AG04449 (cell line): ENCODE measurements around the gene ZNF195.
"Not testable (repeated sequence)": the region's sequence is repeated elsewhere in the genome, so short reads cannot be mapped to it uniquely, and the experiment has no call there.

Source experiments
- CTCF ChIA-PET: fragments of 350-600 bp; formaldehyde crosslinking; extraction: SDS; loops from one replicate; lab custom pipeline; 2021; ENCODE audit warnings: antibody characterized with exemption; lab: Yijun Ruan, JAX
- POLR2A ChIA-PET: fragments of 400-600, 350-600 bp; formaldehyde crosslinking; extraction: SDS; loops from one replicate; lab custom pipeline; 2020; ENCODE audit warnings: antibody characterized with exemption, inconsistent platforms; lab: Yijun Ruan, JAX
- DNase-seq: peaks from one replicate; pipeline ENCODE4 v3.0.0-alpha.2; 2010; ENCODE audit warnings: low read depth, low spot score
- H3K4me3 ChIP-seq: 2 replicates; pipeline ENCODE4 v1.5.1; 2011; ENCODE audit warnings: low read depth, mild to moderate bottlenecking, control low read depth, low read length
- CTCF ChIP-seq: IDR thresholded peaks from one replicate; pipeline ENCODE4 v1.5.1; 2011; ENCODE audit warnings: mild to moderate bottlenecking, moderate library complexity, low read length, control low read depth, inconsistent platforms; ENCODE audit not compliant: insufficient read depth; ENCODE audit errors: missing control alignments

The ZNF195 gene

DNA sequence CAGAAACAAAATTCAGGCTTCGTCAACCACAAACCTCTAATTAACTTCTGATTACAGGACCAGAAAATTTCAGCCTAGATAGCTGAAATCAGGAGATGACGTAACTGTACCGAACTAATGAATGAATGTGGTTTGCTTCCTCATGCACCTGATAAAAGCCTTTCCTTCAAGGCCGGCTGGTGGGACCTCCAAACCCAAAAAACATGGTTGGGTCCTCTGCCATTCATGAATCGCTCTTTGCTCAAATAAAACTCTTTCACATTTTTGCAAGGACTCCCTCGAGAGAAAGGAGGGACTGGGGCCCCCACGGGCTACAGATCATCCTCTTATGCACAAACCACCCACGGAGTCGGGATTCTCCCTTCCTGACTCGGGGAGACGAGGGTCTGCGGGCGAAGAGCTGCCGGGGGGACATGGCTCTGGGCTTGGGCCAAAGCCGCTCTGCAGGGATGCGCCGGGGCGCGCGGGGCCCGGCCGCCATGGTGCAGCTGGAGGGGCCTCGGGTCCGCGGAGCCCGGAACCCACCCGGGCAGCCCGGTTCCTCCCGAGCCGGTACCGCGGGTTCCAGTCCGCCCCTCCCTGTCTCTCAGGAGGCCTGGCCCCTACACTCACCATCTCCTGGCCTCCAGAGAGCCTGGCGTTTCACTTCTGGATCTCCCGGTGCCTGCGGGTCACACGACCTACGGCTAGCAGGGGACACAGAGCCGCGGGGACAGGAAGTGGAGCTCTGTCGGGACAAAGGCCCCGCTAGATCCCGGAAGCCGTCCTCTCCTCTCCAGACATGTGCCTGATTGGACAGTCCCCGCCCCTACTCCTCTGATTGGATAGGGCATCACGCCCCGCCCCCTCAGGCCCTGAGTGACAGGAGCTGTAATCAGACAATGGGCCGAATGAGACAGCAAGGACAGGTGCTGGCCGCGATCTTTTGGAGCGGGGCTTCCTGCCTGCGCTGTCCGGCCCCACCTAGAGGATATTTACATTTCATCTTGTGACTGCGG lies at the start of gene ZNF195:
TSS of gene ZNF195 (minus strand) at position 721 of the 998 bp plus-strand sequence. CDS start at position 615, 106 bp downstream.
- TF ChIP-seq CTCF: no peak
- POLR2A ChIA-PET: interaction anchor here (0.6 kb wide), 1 partner anchor 480 kb away, joined by 3 read pairs; no protein-coding TSS in a partner anchor

GRCh38 chr11:3428076-3428475 lies 49.1 kb upstream of the ZNF195 start:
- CTCF ChIA-PET, POLR2A ChIA-PET, H3K4me3 ChIP-seq, DNase-seq: not testable (repeated sequence)

More for the DNA sequence above, at the start of gene ZNF195:
- peak within 1 kb of the TSS; percentile 93 for H3K4me3 ChIP-seq
- CTCF ChIA-PET: interaction anchor here (1.4 kb wide), 1 partner anchor 42 kb away, joined by 3 read pairs; no protein-coding TSS in a partner anchor
- DNase-seq: peak; percentile 50

- CTCF ChIA-PET, H3K4me3 ChIP-seq, DNase-seq, POLR2A ChIA-PET: not testable (repeated sequence)
These were observed 47.6 kb upstream of the ZNF195 start for GRCh38 chr11:3426541-3426940.

DNA sequence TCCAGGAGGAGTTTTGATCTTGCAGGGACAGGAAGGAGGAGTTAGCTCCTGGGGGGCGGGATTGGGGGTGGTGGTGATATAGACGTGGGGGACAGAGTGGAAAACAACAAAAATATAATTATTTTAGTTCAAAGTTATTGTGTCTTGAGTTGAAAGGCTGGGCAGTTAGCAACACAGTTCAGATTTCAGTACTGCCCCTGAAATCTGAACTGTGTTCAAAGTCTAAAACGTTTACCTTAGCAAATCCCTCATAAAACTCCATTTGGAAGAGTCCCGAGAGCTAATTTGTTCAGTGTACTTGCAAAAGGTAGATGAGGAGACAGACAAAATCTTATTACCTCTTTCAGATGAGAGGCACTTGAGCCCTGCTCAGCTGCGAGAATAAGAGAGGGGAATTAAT lies 45.0 kb upstream of the ZNF195 start:
- DNase-seq, H3K4me3 ChIP-seq, POLR2A ChIA-PET: not testable (repeated sequence)
- CTCF ChIA-PET: interaction anchor here (1.1 kb wide), 1 partner anchor 187 kb away, joined by 3 read pairs; no protein-coding TSS in a partner anchor

GRCh38 chr11:3423138-3423731 lies 44.3 kb upstream of the ZNF195 start:
- CTCF ChIA-PET: interaction anchor here (1.1 to 1.7 kb wide), 2 partner anchors 15 to 188 kb away, joined by 3 read pairs; no protein-coding TSS in a partner anchor
- peak overlapping the region; percentile 53 for H3K4me3 ChIP-seq
- DNase-seq, POLR2A ChIA-PET: not testable (repeated sequence)

DNA sequence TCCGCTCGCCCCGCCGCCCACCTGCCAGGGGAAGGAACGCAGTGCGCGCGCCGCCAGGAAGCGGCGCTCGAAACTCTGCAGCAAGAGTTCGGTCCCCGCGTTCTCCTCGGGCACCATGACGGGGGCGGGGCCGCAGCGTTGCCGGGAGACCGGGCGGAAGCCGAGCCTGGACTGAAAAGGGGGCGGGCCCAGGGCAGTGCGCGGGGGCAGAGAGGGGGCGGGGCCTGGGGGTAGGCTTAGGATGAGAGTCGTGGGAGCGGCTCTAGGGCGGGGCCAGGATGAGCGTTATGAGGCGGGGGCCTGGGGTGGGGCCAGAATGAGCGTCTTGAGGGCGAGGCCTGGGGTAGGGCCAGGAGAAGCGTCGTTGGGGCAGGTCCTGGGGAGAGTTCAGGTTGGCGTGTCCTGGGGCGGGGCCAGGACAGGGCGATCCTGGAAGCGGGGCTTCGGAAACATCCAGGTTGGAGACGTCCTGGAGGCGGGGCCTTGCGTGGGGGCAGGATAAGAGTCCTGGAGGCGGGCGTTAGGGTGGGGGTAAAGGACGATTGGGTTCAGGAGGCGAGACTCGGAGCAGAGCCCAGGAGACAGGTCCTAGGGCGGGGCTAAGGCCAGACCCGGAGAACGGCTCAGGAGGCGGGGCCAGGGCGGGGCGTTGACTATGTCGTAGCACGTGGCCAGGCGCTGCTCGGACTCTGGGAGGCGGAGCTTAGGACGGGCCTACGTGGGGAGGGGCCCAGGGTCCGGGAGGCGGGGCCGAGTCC lies 43.6 kb upstream of the ZNF195 start:
- POLR2A ChIA-PET: not testable (repeated sequence)
- peak; percentile 66 for DNase-seq
- CTCF ChIA-PET: interaction anchor here (1.7 kb wide), 1 partner anchor 14 kb away, joined by 3 read pairs; no protein-coding TSS in a partner anchor
- H3K4me3 ChIP-seq: peak overlapping the region; percentile 63

DNA sequence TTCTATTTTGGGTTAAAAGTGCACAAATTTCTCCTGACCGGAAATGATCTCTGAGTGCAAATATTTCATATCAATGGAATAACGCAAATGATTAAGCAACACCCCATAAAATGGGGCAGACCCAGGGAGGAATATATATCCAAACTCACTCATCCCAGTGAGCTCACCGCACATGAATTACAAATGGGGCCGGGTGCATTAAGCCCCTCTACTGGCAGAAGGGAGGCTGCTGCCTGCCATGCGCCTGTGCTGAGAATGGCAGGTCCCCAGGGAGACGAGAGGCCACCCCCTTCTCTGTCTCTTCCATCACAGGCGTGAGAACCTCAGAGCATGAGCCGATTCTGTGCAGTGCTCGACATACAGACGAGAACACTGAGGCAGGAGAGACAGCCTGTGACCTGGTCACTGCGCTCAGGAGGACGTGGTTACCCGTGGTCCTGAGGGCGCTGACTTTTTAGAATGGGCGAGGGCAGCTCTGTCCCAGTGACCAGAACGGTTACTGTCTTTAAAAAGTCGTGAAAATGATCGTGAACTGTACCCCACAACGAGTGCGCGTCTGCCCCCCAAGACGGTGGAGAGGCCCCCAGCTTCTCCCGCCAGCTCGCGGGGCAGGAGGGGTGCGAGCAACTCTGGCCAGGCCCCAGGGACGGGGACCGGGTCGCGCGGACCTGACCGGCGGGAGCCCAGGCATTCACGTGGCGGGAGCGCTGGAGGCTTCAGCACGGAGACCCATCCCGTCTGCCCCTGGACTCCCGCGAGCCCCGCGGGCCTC lies 42.8 kb upstream of the ZNF195 start:
- POLR2A ChIA-PET, DNase-seq: not testable (repeated sequence)
- CTCF ChIA-PET: interaction anchor here (1.7 kb wide), 1 partner anchor 13 kb away, joined by 3 read pairs; no protein-coding TSS in a partner anchor
- peak overlapping the region; percentile 63 for H3K4me3 ChIP-seq

GRCh38 chr11:3420281-3421042 lies 41.5 kb upstream of the ZNF195 start:
- H3K4me3 ChIP-seq, POLR2A ChIA-PET, DNase-seq: not testable (repeated sequence)
- CTCF ChIA-PET: interaction anchor here (1.3 kb wide), 1 partner anchor 41 kb away, joined by 3 read pairs; no protein-coding TSS in a partner anchor

- DNase-seq, POLR2A ChIA-PET, H3K4me3 ChIP-seq, CTCF ChIA-PET: not testable (repeated sequence)
These were observed 40.5 kb upstream of the ZNF195 start for GRCh38 chr11:3419496-3419895.
